HPDE6-E6E7 (cell line): ENCODE results near the gene VSTM4.

Experiments used
- DNase-seq: peaks from one replicate; pipeline ENCODE4 v3.0.0; 2011; ENCODE audit warnings: missing footprints; ENCODE audit errors: extremely low spot score

Gene VSTM4

DNA sequence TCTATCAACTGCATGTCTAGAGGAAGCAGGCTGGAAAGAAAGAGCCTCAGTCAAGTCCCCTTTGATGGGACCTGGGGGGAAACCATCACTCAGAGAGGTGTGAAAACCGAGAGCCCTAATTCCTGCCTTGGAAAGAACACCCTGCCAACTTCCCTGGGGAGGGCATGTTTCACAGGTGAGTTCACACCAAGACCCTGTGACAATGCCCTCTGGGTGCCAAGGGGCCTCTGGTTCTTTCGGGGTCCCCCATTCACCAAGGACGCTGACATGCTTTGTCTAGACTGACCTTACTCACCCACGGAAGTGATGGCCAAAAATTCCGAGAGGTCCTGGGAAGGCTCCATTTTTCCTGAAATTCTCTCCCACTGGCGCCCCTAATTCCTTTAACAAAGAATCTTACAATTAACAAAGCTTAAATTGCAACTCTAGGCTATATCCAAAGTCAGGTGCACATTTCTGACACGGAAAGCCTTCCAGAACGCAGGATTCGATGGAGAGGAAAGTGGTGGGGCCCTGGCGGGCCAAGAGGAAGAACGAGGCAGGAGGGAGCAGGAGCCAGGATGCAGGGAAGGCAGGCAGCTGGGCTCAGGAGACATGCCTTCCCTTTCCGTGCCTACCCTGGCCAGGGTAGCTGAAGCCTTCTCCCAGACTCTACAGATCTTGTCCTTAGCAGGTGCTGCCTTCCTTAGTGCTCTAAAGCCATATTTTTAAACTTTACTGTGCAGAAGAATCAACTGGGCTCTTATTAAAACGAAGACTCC is 23.7 kb downstream of the VSTM4 start:
- no peak for DNase-seq

DNA sequence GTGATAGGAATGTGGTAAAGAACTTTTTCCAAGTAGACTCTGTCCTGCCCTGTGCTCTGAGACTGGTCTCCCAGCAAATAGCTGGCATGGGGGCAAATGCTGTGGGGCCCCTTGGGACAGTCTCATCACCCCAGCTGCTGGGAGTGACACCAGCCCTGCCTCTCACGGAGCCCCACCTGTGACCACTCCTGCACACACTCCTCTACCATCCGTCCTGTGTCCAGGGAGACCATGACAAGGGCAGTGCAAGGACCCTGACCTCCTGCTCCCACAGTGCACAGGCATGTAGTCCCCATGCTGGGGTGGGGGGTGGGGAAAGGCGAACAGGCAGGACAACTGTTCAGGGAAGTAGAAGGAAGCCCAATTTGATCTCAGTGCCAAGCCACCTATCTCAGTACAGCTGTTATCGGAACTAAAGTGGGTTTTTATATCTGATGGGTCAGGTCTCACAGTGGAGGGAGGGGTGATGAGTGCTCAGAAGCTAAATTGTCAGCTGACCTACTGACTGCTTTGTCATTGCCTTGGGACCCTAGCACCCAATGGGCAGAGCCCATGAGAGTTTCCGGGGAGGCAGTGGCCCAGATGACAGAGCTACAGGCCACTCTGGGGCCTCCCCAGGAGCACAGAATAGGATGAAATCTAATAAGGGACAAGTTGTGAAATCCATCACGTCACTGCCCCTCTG is 24.5 kb downstream of the VSTM4 start:
- DNase-seq, result no peak

DNA sequence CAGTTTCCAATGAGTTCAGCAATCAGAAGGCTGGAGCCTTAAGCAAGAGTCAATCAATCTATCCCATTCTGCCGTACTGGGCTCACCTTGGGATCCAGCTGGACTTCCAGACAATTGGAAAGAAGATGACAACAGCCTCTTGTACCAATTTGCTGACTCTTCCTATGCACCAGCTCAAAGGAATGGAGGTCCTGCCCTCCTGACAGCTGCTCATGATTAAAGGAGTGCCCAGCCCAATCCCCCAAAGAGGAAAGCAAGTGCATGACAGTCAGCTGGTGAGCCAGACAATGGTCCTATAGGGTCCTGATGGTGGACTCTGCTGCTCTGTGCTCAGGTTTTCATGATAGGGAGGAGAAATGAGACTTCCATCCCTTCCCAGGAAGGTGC is 25.1 kb downstream of the VSTM4 start:
- no peak for DNase-seq

DNA sequence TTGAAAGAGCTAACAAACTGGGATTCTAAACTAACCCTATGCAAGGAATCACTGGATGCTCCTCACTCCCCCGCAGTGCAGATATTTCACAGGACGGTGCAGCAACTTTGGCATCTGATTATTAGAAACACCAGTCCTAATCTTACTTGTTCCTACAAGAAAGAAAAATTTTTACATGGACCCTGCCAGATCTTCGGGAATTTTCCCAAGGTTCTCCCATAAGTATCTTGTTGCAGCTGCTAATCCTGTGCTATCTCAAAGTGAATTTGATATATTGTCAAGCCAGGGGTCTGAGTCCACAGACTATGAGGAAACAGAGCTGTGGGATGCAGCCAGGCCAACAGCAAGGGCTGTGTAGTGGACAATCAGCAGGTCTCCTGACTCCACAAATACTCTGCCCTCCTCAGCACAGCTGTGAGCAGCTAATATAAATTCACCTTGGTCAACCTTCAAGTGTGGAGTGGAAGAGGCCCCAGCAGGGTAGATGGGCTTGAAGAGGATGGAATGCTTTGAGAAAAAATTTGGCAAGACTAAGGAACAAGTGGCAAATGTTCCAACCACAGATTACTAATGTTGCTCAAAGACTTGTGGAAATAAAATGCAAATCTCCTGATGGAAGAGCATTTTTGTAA is 25.6 kb downstream of the VSTM4 start:
- DNase-seq, result no peak

DNA sequence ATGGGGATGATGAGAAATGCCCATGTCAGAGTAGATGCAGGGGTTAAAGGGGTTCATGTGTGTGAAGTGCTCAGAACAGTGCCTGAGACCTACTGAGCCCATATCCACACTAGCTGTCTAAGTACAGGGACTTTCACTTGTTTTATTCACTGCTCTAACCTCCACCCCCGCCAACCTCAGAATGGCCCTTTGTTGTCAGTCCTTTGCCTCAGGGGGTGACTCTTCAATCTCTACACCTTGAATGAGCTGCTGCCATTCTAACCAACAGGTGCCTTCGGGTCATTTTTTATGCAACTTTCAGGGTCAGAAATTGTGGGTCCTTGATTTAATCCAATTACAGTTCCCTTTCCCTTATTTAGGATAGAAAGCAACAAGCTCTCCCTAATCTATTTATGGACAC is 26.2 kb downstream of the VSTM4 start:
- no peak for DNase-seq

DNA sequence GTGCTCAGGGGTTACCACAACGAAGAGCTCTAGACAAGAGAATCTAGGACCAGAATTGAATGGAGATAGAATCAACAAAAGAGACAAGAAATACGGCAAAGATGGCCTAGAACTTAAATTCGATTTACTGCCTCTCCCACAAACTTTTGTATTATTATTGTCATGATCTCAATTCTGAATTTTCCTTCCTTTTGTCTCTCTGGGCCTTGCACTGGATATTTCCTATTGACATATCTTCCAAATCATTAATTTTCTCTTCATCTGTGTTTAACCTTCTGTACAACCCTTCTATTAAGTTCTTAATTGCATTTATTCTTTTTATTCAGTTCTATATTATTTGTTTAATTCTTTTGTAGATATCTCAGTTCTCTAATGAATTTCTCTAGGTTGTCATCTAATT is 28.4 kb downstream of the VSTM4 start:
- no peak for DNase-seq

DNA sequence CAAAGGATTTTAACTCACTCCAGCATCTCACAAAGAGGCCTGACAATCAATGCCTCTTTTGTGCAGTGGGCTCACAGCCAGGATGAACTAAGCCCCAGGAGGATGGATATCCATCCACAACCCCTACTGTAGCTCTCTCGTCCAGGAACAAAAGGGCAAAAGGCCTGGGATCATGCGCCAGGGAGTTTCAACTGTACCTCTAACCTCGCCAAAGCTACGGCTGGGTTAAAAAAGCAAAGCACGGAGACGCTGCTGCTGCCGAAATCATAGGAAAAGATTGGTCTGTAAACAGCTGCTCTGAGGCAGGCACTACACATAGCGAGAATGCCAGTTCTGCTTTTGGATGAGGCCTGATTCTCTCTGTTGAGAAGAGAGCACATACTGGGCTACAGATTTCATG is 32.1 kb downstream of the VSTM4 start:
- no peak for DNase-seq

DNA sequence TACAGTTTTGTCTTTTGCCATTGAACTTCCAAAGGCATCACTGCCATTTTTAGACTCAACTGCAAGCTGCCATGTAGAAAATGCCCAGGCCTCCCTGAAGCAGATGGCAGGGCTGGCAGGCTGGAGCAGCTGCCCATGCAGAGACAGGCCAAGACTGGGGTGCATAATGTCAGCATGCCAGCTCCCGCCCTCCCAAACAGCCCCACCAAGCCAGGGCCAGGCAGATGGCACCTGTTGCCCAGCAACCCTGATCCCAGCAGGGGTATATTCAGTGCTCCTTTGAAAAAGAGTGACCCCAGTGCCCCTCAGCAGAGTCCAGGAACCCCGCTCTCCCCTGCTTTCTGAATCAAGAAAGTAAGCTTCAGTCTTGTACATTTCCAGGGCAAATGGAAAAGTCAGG is 32.6 kb downstream of the VSTM4 start:
- DNase-seq, result no peak

DNA sequence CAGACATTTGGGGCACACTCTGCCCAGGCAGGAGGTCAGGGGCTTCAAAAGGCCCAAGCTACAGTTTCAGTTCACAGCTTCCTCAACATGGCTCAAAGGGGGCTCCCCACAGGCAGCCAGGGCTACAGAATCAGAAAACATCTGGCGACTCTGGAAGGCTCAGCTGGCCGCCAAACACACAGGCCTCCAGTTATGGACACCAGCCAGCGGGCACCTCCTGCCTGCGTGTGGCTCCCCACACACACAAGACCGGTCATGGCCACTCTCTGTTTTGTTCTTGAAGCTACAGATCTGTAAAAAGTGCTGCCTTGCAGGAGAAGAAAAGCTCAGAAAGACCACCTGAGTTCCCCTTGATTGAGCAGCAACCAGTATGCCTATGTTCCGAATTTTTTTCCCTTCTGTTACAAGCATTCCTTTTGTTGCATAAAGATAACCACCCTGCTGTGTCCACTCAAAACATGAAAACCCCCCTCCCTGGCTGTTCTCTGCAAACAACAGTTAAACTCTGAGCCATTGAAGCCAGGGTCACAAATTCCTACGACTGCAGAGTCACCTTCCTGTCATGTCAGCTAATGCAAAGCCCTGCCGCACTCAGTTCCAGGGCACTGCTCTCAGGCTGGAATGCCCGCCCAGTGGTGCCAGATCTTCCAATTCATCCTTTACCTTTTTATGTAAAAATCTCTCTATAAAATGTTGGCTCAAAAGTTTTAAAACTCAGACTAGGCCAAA is 33.6 kb downstream of the VSTM4 start:
- no peak for DNase-seq

DNA sequence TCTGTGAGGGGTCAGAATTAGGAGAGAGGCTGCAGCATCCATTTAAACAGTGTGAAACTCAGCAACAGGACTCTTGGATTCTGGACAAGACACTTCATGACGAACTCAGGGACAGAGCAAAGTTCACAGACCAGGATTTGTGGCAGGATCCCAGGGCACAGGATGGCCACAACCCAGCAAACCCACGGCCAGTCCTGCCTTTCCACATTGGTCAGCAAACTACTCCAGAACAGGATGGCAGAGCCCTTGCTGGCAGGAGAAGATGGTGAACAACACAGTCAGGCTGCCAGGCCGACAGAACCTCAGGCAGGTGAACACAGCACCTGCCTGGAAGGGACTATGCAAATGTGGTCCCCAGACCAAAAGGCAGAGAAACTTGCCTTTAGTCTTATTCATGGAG is 34.4 kb downstream of the VSTM4 start:
- DNase-seq, result no peak

DNA sequence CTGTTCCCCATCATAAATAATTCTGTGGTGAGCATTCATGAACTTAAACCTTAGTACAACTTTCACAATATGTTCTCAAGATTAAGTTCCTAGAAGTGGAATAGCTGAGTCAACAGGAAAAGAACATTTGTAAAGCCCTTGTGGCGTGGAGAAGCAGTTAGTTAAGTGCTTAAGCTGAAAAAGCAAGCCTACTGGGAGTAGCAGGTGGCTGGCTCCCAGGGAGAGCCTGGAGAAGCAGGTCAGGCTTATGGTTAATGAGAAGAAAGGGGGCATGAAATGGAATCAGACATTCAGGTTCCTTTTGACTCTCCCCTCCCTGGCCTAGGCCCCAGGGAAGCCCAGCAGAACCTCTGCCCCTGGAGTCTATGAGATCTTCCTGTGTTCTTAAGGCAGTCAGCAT is 35.3 kb downstream of the VSTM4 start:
- no peak for DNase-seq

DNA sequence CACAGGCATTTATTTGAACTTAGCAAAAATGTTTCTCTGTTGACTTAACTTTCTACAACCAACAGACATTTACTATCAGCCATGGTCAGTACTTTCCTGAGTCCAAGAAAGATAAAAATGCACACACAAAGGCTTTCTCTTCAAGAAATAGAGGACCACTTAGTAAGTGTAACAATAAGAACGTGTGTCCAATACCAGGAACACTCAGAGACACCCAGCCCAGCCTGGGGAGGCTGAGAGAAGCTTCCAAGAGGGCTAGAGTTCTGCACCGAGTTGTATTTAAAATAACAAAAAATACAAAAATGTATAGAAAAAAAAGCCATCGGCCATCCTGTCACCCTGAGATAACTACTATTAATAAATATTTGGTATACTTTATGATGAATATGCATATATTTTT is 35.8 kb downstream of the VSTM4 start:
- DNase-seq, result no peak

DNA sequence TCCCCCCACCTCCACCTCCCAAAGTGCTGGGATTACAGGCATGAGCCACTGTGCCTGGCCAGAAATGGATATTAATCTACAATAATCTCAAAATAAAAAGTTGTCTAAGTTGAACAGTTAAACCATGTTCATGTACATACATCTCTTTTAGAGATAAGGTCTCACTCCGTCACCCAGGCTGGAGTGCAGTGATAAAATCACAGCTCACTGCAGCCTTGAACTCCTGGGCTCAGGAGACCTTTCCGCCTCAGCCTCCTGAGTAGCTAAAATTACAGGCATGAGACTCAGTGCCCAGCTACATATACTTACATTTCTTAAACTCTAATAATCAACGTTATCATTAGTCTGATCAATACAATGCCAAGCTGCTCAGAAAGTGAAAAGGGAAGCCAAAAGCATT is 36.2 kb downstream of the VSTM4 start:
- no peak for DNase-seq

DNA sequence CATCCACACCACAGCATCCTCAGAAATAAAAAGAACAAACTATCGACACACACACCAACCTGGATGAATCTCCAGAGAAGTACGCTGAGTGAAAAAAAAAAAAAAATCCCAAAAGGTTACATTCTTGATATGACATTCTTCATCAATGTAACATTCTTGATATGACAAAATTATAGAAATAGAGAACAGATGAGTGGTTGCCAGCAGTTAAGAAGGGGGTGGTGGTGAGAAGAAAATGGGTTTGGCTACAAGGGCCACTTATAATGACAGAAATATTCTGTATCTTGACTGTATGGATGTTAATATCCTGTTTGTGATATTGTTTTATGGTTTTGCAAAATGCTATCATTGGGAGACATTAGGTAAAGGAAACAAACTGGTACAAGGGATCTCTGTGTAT is 36.9 kb downstream of the VSTM4 start:
- DNase-seq, result no peak

DNA sequence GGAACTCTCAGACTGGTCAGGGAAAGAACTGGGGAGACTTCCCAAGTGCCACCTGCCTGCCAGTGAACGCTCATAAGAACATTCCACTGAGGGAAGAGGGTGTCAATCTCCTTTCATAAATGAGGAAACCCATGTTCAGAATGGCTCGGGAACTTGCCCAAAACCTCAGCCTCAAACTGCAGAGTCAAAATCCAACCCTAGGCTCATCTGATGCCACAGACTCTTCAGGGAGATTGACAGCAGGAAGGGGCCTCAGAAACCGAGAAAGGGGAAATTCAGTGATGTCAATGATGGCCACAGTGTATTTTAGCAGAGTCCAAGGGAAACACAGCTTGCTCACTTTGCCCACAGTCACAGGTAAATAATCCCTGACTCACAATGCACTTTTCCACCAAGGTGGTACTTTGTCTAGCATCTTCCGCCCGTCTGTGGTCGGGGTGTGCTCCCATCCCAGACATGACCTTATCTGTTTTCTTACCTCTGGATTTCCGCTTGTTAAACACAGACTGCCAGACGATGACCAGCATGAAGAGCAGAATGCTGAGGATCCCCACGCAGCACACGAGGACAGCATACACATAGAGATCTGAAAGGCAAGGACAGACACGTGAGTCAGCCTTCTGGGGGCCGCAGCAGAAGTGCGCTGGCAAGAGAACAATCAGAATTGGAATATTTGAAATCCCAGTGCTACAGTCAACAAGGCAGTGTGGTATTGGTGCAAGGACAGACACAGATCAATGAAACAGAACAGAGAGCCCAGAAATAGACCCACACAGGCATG is 38.4 kb downstream of the VSTM4 start:
- no peak for DNase-seq

DNA sequence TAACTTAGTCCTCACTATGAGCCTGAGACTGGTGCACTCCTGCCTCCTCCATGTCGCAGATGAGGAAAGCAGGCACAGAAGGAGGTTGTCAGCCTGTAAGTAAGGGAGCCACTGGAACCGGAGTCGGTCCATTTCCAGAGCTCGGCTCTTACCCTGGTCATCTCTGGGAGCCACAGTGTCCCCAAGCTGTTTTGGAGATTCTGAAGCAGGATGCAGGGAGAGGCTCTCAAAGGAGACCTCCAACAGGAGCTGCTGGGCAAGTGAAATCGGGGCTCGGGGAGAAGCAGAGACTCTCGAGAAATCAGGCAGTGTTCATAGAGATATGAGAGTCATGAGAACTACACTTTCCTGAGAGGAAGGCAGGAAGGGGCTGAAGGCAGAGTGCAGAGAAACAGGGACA is 39.0 kb downstream of the VSTM4 start:
- DNase-seq, result no peak

DNA sequence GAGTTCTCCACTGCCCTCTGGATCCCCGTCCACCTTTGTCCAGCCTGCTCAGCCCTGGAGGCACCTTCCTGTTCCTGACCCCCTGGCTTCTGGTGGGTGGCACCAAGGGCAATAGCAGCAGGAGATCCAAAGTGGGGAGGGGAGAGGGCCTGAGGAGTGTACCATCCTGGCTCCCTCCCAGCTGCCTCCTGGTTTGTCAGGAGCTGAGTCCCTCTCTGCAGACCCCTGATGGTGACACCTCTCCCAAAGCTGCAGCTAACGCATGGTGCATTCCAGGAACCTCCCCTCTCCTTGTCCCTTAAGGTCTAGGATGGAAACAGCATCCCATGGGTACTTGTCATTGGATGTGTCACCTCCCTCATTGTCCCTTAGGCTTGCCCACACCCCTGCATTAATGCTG is 39.6 kb downstream of the VSTM4 start:
- no peak for DNase-seq

DNA sequence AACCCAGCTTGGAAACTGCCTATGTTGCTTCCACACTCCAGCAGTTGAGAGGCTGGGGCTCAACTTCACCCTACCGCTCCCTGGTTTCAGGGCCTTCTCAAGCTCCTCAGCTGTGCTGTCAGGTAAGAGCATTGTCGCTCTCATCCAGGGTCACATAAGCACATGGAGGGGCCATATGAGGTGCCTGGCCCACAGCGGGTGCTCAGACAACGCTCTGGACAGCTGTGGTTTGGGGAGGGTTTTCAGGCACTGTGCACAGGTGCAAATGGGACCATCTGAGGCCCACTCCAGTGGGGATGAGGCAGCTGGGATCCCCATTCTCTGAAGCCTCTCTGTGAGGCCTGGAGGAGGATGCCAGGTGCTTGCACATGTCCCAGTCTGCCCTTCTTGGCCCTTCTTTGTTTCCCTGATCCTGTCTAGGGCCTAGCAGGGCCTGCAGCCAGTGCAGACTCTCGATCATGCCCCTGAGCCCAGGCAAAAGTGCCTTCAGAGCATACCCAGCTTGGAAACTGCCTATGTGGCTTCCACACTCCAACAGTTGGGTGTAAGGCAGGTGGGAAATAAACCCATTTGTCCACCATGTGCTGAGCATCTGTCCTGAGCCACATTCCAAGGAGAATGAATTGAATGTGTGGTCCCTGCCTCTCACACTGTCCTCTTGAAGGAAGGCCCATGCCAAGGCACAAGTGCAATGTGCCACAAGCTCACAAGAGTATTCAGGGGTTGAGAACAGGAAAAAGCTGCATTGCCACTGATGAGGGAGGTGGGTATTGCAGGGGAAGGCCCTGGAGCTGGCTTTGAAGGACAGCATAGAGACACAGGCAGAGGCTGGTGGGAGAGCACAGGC is 40.3 kb downstream of the VSTM4 start:
- DNase-seq, result no peak

DNA sequence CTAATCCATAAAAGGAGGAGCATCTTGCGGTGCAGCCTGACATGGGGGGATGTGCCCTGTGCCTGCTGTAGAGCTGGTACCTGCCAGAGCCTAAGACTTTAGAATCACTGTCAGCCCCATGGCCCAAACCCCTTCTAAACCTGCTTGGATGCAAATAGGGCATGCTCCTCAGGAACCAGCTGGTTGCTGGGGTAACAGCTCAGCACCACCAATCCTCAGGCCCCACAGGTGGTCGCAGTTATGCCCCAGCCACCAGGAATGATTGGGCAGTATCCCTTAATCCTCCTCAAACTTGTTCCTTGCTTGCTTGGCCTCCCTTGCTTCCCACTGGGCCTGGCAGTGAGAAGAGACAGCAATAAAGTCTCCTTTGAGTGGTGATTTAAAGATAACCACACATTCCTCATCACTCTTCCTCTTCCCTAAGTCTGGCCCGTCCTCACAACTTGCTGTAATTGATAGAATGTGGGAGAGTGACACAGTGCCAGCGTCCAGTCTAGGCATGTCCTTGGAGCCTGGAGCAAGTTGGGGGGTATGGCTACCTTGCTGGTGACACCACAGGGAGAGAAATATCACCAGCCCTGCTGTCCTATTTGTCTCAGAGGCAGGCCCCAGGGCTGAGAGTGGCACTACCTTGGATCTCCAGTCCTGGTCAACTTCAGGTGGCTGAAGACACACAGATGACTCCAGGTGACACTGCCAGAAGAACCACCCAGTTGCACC is 43.0 kb downstream of the VSTM4 start:
- DNase-seq, result no peak

DNA sequence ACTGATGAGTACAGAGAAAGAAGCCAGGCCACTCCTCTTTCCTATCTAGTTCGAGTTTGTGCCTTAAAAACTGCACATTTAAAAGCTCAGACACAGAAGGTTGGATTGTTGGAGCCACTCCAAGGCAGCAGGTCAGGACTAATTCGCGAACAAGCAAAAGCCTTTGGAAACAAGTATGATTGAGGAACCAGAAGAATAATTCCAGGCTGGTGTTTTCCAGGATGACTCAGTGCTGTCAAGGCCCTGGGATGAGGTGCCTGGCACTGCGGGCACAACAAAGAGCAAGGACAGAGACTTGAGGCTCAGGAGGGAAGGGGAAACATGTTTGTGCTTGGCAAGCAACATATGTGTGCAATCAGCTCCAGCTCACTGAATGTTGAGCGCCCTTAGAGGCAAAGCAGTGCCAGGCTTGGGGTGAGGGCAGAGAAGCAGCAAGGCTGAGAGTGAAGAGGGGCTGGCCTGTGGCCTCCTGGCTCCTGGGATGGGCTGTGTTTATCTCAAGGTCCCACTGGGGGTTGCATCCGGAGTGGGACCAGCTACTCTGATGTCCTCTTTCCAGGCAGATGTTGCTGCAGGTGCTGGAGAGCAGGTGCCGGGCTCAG is 44.1 kb downstream of the VSTM4 start:
- DNase-seq, result no peak
